Fibroblast of pulmonary artery (primary cell): Measurements from ENCODE around the gene KNG1.

Experiments used
- DNase-seq: peaks from one replicate; pipeline ENCODE4 v3.0.0-alpha.2; 2010; ENCODE audit warnings: low read depth
- H3K4me3 ChIP-seq: replicated peaks from 2 replicates; pipeline ENCODE4 v1.5.1; 2011; ENCODE audit warnings: low read depth, mild to moderate bottlenecking, control low read depth, low read length, moderate library complexity
- CTCF ChIP-seq: IDR thresholded peaks from 2 replicates; pipeline ENCODE4 v1.5.1; 2011; ENCODE audit warnings: mild to moderate bottlenecking, control low read depth, low read length, inconsistent platforms; ENCODE audit errors: missing control alignments

KNG1 gene

GRCh38 chr3:186775999-186776398 is 58.8 kb downstream of the KNG1 start:
- DNase-seq: peak; percentile 3
- H3K4me3 ChIP-seq: no peak overlapping the region
- TF ChIP-seq CTCF: peak; percentile 8

- DNase-seq: no peak
- TF ChIP-seq CTCF: no peak
- H3K4me3 ChIP-seq: no peak overlapping the region
Measured at GRCh38 chr3:186779204-186779603, 62.0 kb downstream of the KNG1 start.

GRCh38 chr3:186782542-186783057 is 65.4 kb downstream of the KNG1 start:
- TF ChIP-seq CTCF: no peak
- H3K4me3 ChIP-seq: peak overlapping the region; percentile 99
- DNase-seq: no peak

- peak; percentile 90 for DNase-seq
- no peak for TF ChIP-seq CTCF
- H3K4me3 ChIP-seq: peak within 1 kb of the TSS; percentile 99
Measured at GRCh38 chr3:186783058-186783730, 66.0 kb downstream of the KNG1 start, which contains the start of gene EIF4A2. Gene EIF4A2 (plus strand): TSS chr3:186783577. CDS start chr3:186783611, 34 bp downstream.

GRCh38 chr3:186783731-186784515 is 66.8 kb downstream of the KNG1 start:
- DNase-seq: peak; percentile 83
- H3K4me3 ChIP-seq: peak overlapping the region; percentile 99
- TF ChIP-seq CTCF: no peak

- DNase-seq: no peak
- TF ChIP-seq CTCF: no peak
- H3K4me3 ChIP-seq: peak overlapping the region; percentile 99
Measured at GRCh38 chr3:186784820-186785494, 67.8 kb downstream of the KNG1 start.
